WI38 (cell line): ENCODE results near the gene SENP7.
"Not testable (repeated sequence)": the region's sequence is repeated elsewhere in the genome, so short reads cannot be mapped to it uniquely, and the experiment has no call there.

ENCODE experiments used
- H3K4me3 ChIP-seq: 2 replicates; pipeline ENCODE4 v1.5.1; 2011; ENCODE audit warnings: low read depth, mild to moderate bottlenecking, control low read depth, low read length
- CTCF ChIP-seq: IDR thresholded peaks from 2 replicates; pipeline ENCODE4 v1.5.1; 2012; ENCODE audit warnings: low read depth, mild to moderate bottlenecking, control low read depth, low read length

Gene SENP7

GRCh38 chr3:101544161-101544850 lies 31.3 kb upstream of the SENP7 start:
- H3K4me3 ChIP-seq = no peak overlapping the region
- no peak for TF ChIP-seq CTCF

DNA sequence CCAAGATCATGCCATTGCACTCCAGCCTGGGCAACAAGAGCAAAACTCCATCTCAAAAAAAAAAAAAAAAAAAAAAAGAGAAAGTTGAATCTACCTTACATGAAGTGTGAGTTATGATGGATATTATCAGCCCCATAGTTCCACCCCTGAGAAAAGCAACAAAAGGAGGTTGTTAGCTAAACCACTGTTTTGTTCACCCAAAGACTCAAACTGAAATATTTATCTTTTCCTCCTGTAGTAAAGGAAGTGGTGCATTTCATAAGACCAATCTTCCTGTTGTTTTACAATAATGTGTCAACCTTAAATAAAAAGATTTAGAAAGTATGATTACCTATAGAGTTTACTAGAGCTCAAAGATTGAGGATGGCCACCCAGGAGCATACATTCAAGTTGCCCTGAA lies 29.9 kb upstream of the SENP7 start:
- no peak overlapping the region for H3K4me3 ChIP-seq
- no peak for TF ChIP-seq CTCF

DNA sequence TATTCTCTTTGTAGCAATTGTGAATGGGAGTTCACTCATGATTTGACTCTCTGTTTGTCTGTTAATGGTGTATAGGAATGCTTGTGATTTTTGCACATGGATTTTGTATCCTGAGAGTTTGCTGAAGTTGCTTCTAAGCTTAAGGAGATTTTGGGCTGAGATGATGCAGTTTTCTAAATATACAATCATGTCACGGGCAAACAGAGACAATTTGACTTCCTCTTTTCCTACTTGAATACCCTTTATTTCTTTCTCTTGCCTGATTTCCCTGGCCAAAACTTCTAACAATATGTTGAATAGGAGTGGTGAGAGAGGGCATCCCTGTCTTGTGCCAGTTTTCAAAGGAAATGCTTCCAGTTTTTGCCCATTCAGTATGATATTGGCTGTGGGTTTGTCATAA lies 23.9 kb upstream of the SENP7 start:
- not testable (repeated sequence) for H3K4me3 ChIP-seq

DNA sequence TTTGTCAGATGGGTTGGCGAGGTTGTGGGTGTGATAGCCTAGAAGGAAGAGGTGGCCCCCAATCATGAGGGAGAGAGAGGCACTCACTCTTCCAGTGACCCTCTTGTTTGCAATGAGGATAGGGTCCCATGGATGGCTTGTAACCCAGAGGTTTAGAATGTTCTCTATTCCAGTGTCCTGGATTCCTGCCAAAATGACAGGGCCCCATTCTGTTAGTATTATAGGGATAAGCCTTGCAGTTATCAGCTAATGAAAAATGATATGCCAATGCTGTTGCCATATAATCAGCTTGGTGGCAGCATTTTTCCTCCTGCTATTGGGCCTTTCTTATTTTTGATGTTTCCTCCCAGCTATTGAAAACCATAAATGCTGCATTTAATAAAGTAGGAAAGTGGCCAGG lies 23.3 kb upstream of the SENP7 start:
- TF ChIP-seq CTCF = no peak
- no peak overlapping the region for H3K4me3 ChIP-seq

GRCh38 chr3:101535221-101535620 lies 22.2 kb upstream of the SENP7 start:
- TF ChIP-seq CTCF = no peak
- H3K4me3 ChIP-seq = no peak overlapping the region

- TF ChIP-seq CTCF = no peak
- no peak overlapping the region for H3K4me3 ChIP-seq
Observed at GRCh38 chr3:101533603-101533968, 20.6 kb upstream of the SENP7 start.

DNA sequence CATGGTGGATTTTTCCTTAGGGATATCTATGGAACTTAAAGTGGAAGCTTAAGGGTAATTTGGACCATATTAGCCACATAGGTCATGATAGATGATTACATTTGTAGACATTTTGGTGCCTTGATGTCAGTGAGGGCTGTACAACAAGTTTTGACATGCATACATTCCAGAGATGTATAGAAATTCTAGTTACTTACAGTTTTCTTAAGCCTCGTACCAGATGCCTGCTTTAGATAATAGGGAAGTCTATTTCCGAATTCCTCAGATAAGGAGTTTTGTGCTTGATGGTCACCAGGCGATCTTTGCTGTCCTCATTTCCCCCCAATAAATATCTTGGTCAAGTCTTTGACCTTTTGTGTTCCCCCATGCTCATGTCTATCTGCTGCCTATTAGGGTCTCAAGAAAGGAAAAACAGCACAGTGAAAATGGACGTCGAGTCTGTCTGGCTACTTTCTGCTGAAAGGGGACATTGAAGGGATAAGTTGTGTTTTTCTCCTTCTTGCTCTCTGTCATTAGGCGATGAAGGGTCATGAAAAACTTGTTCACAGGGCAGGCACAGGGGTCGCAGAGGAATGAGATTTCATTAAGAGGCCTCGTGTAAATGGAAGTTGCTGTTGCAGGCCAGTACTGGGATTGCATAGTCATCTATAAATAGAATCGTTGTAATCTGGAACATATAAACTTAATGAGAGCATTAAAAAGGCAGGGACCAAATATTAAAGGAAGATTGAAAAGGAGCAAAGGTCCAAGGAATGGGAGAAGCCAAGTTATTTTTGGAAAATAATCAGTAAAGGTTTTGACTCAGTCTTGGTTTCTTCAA lies 20.0 kb upstream of the SENP7 start:
- TF ChIP-seq CTCF = no peak
- no peak overlapping the region for H3K4me3 ChIP-seq
